ENCODE results near the gene NOTCH2.
"Not testable (repeated sequence)": the region's sequence is repeated elsewhere in the genome, so short reads cannot be mapped to it uniquely, and the experiment has no call there.

- TF ChIP-seq, protein P1, sequence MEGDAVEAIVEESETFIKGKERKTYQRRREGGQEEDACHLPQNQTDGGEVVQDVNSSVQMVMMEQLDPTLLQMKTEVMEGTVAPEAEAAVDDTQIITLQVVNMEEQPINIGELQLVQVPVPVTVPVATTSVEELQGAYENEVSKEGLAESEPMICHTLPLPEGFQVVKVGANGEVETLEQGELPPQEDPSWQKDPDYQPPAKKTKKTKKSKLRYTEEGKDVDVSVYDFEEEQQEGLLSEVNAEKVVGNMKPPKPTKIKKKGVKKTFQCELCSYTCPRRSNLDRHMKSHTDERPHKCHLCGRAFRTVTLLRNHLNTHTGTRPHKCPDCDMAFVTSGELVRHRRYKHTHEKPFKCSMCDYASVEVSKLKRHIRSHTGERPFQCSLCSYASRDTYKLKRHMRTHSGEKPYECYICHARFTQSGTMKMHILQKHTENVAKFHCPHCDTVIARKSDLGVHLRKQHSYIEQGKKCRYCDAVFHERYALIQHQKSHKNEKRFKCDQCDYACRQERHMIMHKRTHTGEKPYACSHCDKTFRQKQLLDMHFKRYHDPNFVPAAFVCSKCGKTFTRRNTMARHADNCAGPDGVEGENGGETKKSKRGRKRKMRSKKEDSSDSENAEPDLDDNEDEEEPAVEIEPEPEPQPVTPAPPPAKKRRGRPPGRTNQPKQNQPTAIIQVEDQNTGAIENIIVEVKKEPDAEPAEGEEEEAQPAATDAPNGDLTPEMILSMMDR (IDR thresholded peaks at IDR 0.05), result not testable (repeated sequence)
- TF ChIP-seq POLR2A (IDR thresholded peaks at IDR 0.05), result not testable (repeated sequence)
These were observed 41.5 kb upstream of the NOTCH2 start for GRCh38 chr1:120111008-120111407.

All from esophagus squamous epithelium (tissue), 4 donors.